Skin epidermis (tissue), 12 donors: ENCODE data around the gene POLR2C.
A peak's percentile ranks its signal among the peaks of the same experiment; 100 is the strongest.
"Not testable (repeated sequence)": the region's sequence is repeated elsewhere in the genome, so short reads cannot be mapped to it uniquely, and the experiment has no call there.

ENCODE experiments used
- H3K27ac ChIP-seq, 21 experiments: fragments of 200-600 bp; sonication (generic) in 11 of 21; one replicate each; pipeline ENCODE4 v1.5.0; 2020; ENCODE audit warnings: mild to moderate bottlenecking in 3 of 21, inconsistent platforms in 2 of 21, moderate library complexity in 2 of 21
- H3K4me3 ChIP-seq, 7 experiments: fragments of 200-600 bp; sonication (generic) in 2 of 7; one replicate each; pipeline ENCODE4 v1.5.0; 2020; ENCODE audit warnings: inconsistent platforms in 2 of 7, mild to moderate bottlenecking in 2 of 7, moderate library complexity in 1 of 7

POLR2C gene

GRCh38 chr16:57497121-57497520 is 34.6 kb downstream of the POLR2C start:
- no peak overlapping the region for H3K4me3 ChIP-seq
- no peak overlapping the region for H3K27ac ChIP-seq

GRCh38 chr16:57498031-57498430 is 35.6 kb downstream of the POLR2C start:
- Histone ChIP-seq H3K27ac (no peak overlapping the region), H3K4me3 (no peak overlapping the region)

- H3K4me3 ChIP-seq, H3K27ac ChIP-seq: not testable (repeated sequence)
Observed at GRCh38 chr16:57499941-57500340, 37.5 kb downstream of the POLR2C start.

GRCh38 chr16:57500578-57501111 is 38.2 kb downstream of the POLR2C start:
- Histone ChIP-seq H3K27ac (no peak overlapping the region), H3K4me3 (no peak overlapping the region)

- Histone ChIP-seq H3K4me3 (no peak overlapping the region), H3K27ac (no peak overlapping the region)
Observed at GRCh38 chr16:57501492-57501891, 39.0 kb downstream of the POLR2C start.

- H3K27ac ChIP-seq: no peak overlapping the region
- no peak overlapping the region for H3K4me3 ChIP-seq
Observed at GRCh38 chr16:57502048-57502775, 39.7 kb downstream of the POLR2C start.

GRCh38 chr16:57503366-57503765 is 40.9 kb downstream of the POLR2C start:
- H3K4me3 ChIP-seq: no peak overlapping the region
- no peak overlapping the region for H3K27ac ChIP-seq

GRCh38 chr16:57504001-57504400 is 41.5 kb downstream of the POLR2C start:
- H3K27ac ChIP-seq: no peak overlapping the region
- H3K4me3 ChIP-seq: no peak overlapping the region

- Histone ChIP-seq H3K27ac (no peak overlapping the region), H3K4me3 (no peak overlapping the region)
Observed at GRCh38 chr16:57504491-57504890, 42.0 kb downstream of the POLR2C start.

GRCh38 chr16:57505169-57505568 is 42.7 kb downstream of the POLR2C start:
- Histone ChIP-seq H3K27ac (no peak overlapping the region), H3K4me3 (no peak overlapping the region)

- Histone ChIP-seq H3K4me3 (no peak overlapping the region), H3K27ac (peak overlapping the region in 1 of 21 experiments; percentile 37)
Observed at GRCh38 chr16:57507136-57508034, 44.9 kb downstream of the POLR2C start.

GRCh38 chr16:57508035-57508425 is 45.6 kb downstream of the POLR2C start:
- H3K27ac ChIP-seq: peak overlapping the region in 1 of 21 experiments; percentile 4

GRCh38 chr16:57509231-57509923 is 46.9 kb downstream of the POLR2C start:
- no peak overlapping the region for H3K4me3 ChIP-seq
- no peak overlapping the region for H3K27ac ChIP-seq

More at GRCh38 chr16:57508035-57508425, 45.6 kb downstream of the POLR2C start:
- no peak overlapping the region for H3K4me3 ChIP-seq

- no peak overlapping the region for H3K4me3 ChIP-seq
- no peak overlapping the region for H3K27ac ChIP-seq
Observed at GRCh38 chr16:57510016-57510871, 47.8 kb downstream of the POLR2C start.

GRCh38 chr16:57512296-57513001 is 50.0 kb downstream of the POLR2C start:
- Histone ChIP-seq H3K4me3 (no peak overlapping the region), H3K27ac (no peak overlapping the region)

- Histone ChIP-seq H3K4me3 (no peak overlapping the region), H3K27ac (no peak overlapping the region)
Observed at GRCh38 chr16:57513371-57514102, 51.1 kb downstream of the POLR2C start.

GRCh38 chr16:57514371-57514770 is 51.9 kb downstream of the POLR2C start:
- Histone ChIP-seq H3K4me3 (no peak overlapping the region), H3K27ac (peak overlapping the region in 1 of 21 experiments; percentile 51)
